HG02678 (cell line): Measurements from ENCODE around the gene FAM217A.

ENCODE experiments used
- ATAC-seq: cut with Tn5 transposase; IDR thresholded peaks from one replicate; pipeline ENCODE4 v1.9.1; 2021; ENCODE audit warnings: mild to moderate bottlenecking, moderate library complexity; ENCODE audit not compliant: unreplicated experiment

FAM217A gene

GRCh38 chr6:4023240-4023639 is 55.7 kb downstream of the FAM217A start:
- no peak for ATAC-seq

- peak; percentile 2 for ATAC-seq
Observed at GRCh38 chr6:4021854-4022695, 56.9 kb downstream of the FAM217A start.

DNA sequence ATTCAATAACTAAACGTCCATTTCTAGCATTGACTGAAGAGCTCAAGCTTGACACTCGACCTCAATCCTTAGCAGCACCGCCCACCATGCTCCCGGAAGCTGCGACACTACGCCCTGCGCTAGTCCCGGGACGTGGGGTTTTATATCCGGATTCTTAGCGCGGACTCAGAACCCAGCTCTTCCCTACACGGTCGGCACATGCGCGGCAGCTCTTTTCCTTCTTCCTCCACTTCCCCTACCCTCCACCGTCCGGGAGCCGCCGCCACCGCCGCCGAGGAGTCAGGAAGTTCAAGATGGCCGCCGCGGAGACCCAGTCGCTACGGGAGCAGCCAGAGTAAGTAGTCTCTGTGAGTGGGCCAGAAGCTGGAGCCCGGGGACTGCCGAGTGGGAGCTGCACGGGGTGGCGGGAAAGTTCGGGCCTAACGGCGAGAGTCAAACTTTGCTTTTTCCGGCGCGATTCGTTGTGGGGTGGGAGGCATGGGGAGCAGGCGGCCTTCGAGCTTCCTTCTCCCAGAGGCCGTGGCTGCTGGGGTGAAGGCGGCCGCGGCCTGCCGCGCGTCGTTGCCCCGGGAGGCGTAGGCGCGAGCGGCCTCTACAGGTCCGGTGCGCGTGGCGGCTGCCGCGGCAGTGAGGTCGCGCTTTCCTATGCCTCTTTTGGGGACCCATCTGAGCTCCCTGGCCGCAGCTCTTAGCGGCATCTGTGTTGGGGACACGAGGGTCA is 57.6 kb downstream of the FAM217A start:
- peak; percentile 66 for ATAC-seq

- no peak for ATAC-seq
Observed at GRCh38 chr6:4020822-4021132, 58.2 kb downstream of the FAM217A start.

DNA sequence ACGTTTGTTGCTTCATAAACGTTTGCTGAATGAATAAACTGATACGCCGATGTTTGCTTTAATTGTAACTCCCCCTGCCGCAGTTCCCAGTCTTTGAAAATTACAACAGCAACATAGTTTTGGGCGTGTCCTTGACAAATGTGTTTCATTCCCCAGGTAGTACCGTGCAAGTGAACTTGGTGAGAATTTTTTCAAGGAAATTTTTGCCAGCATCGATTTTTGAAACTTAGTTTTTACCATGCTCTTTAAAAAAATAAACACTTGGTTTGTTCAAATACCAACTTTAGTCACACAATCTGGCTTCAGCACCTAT is 60.1 kb downstream of the FAM217A start:
- no peak for ATAC-seq
